Measurements from ENCODE around the gene AP4S1. TPM values are rescaled to one million over a fixed set of nuclear protein-coding genes. Genes with fewer than 3 reads are reported as not detected.
"Not testable (repeated sequence)": the region's sequence is repeated elsewhere in the genome, so short reads cannot be mapped to it uniquely, and the experiment has no call there.

AP4S1 gene
- total and polyA plus RNA-seq, 2 of the 8 experiments (the other 6 are each of a cell fraction or from before 2014, with no cell fraction given) = 2.8 to 9.9 TPM

GRCh38 chr14:31051511-31051910 is 26.1 kb downstream of the AP4S1 start (continued):
- no peak for TF ChIP-seq SP2 (IDR thresholded peaks at IDR 0.05; ENCODE audit: low read length)
- no peak for TF ChIP-seq RAD21 (IDR thresholded peaks at IDR 0.05 in 1 of 2, conservative IDR thresholded peaks at IDR 0.05 in 1 of 2; ENCODE audit: low read depth in 2 of 2, low read length in 2 of 2)
- no peak for TF ChIP-seq GABPA (IDR thresholded peaks at IDR 0.05; ENCODE audit: borderline replicate concordance, insufficient read depth, low read length)

GRCh38 chr14:31052905-31053586 is 27.6 kb downstream of the AP4S1 start:
- H4K91ac ChIP-seq (replicated peaks; ENCODE audit: insufficient read length, low read length); H4K5ac ChIP-seq (ENCODE audit: insufficient read length, low read depth, low read length); H3K27ac ChIP-seq (ENCODE audit: low read depth, low read length); H3K18ac ChIP-seq (ENCODE audit: extremely low read depth, low read length); H3K9ac ChIP-seq (replicated peaks in 1 of 4; ENCODE audit: extremely low read depth in 1 of 4, low read depth in 3 of 4, low read length in 3 of 4); H3K4me3 ChIP-seq (ENCODE audit: extremely low read depth in 1 of 4, insufficient read depth in 2 of 4, low read depth in 3 of 4, low read length in 4 of 4); H3K14ac ChIP-seq (ENCODE audit: insufficient read length); H3K4ac ChIP-seq (replicated peaks; ENCODE audit: insufficient read length, low read depth, low read length); H3K79me2 ChIP-seq (ENCODE audit: control insufficient read depth in 1 of 2, insufficient read depth in 2 of 2, low read length in 2 of 2); H3K9me3 ChIP-seq (ENCODE audit: insufficient read depth in 2 of 2, low read depth in 1 of 2, low read length in 1 of 2); H3K4me2 ChIP-seq (ENCODE audit: insufficient read depth in 1 of 2, low read depth in 2 of 2, low read length in 2 of 2); H3K27me3 ChIP-seq (replicated peaks in 1 of 4; ENCODE audit: control insufficient read depth in 3 of 4, extremely low read depth in 1 of 4, insufficient read depth in 3 of 4, low read length in 3 of 4); FAIRE-seq; H2BK5ac ChIP-seq (ENCODE audit: low read depth, low read length); H3K36me3 ChIP-seq (ENCODE audit: control insufficient read depth in 2 of 4, insufficient read depth in 4 of 4, low read length in 3 of 4); H3K23ac ChIP-seq (ENCODE audit: insufficient read length); H4K8ac ChIP-seq (ENCODE audit: extremely low read depth, insufficient read depth, low read length); H2AK5ac ChIP-seq (ENCODE audit: low read depth, low read length); H2BK20ac ChIP-seq (ENCODE audit: low read length); H3K79me1 ChIP-seq (ENCODE audit: low read depth, low read length); H3K23me2 ChIP-seq (ENCODE audit: low read depth, low read length); H3K56ac ChIP-seq (replicated peaks; ENCODE audit: insufficient read length, low read depth, low read length); H2BK15ac ChIP-seq (ENCODE audit: low read length); H4K20me1 ChIP-seq (replicated peaks in 1 of 2; ENCODE audit: control insufficient read depth in 1 of 2, insufficient read depth in 2 of 2, low read length in 2 of 2); H2BK12ac ChIP-seq (ENCODE audit: low read depth, low read length); DNase-seq (ENCODE audit: low read depth in 1 of 2, low spot score in 2 of 2); H2AFZ ChIP-seq (ENCODE audit: low read length); H2BK120ac ChIP-seq (replicated peaks; ENCODE audit: low read depth, low read length); H3K4me1 ChIP-seq (replicated peaks in 1 of 4; ENCODE audit: control insufficient read depth in 3 of 4, insufficient read depth in 4 of 4, low read length in 3 of 4): not testable (repeated sequence)
- ChIA-PET POLR2A (ENCODE audit: partially characterized antibody) (interaction anchor here (1.5 kb wide), 1 partner anchor 31 kb away, joined by 3 read pairs; no protein-coding TSS in a partner anchor), CTCF (ENCODE audit: partially characterized antibody) (interaction anchor here (0.5 kb wide), 1 partner anchor 72 kb away, joined by 4 read pairs; no protein-coding TSS in a partner anchor)
- WGBS, 2 experiments (ENCODE audit: extremely low coverage in 1 of 2, insufficient coverage in 1 of 2, insufficient read length in 1 of 2, insufficient replicate concordance in 2 of 2, low coverage in 1 of 2, low lambda C conversion rate in 2 of 2, missing lambda C conversion rate in 1 of 2) = 87% methylated on average over 8 of the region's 9 CpGs; no CpG with 5 or more reads in 1 of the 2 experiments
